ENCODE data around the gene PDK2.

DNA sequence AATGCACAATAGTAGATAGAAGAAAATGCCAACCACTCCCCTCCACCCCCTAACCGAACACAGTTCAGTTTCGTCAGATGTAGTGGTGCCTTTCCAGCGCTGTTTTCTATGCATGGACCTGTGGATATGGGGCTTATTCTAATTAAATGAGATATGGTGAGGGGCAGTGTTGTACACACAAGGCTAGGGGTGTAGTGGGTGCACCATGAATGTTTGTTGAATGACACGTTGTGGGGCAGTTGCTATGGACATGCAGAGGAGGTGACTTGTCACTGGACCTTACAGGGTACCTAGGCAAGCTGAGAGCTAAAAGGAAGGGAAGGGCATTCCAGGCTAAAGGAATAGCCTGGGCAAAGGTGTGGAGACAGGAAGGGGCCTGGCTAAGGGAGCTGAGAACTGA is 3.4 kb downstream of the PDK2 start:
- TF ChIP-seq ESRRA (IDR thresholded peaks at IDR 0.05; ENCODE audit: low read length) (no peak), ZNF622 (IDR thresholded peaks at IDR 0.05) (no peak), YY1 (IDR thresholded peaks at IDR 0.05; ENCODE audit: low read depth, low read length) (no peak), CHD2 (IDR thresholded peaks at IDR 0.05; ENCODE audit: borderline replicate concordance, low read depth, low read length) (no peak), CHD1 (IDR thresholded peaks at IDR 0.05; ENCODE audit: low read depth, low read length) (no peak), SPI1 (IDR thresholded peaks at IDR 0.05; ENCODE audit: borderline replicate concordance, insufficient read depth, low read depth, low read length) (no peak), RB1 (IDR thresholded peaks at IDR 0.05; ENCODE audit: borderline replicate concordance) (no peak)
- TF ChIP-seq, protein P1, sequence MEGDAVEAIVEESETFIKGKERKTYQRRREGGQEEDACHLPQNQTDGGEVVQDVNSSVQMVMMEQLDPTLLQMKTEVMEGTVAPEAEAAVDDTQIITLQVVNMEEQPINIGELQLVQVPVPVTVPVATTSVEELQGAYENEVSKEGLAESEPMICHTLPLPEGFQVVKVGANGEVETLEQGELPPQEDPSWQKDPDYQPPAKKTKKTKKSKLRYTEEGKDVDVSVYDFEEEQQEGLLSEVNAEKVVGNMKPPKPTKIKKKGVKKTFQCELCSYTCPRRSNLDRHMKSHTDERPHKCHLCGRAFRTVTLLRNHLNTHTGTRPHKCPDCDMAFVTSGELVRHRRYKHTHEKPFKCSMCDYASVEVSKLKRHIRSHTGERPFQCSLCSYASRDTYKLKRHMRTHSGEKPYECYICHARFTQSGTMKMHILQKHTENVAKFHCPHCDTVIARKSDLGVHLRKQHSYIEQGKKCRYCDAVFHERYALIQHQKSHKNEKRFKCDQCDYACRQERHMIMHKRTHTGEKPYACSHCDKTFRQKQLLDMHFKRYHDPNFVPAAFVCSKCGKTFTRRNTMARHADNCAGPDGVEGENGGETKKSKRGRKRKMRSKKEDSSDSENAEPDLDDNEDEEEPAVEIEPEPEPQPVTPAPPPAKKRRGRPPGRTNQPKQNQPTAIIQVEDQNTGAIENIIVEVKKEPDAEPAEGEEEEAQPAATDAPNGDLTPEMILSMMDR (IDR thresholded peaks at IDR 0.05 in 2 of 3, conservative IDR thresholded peaks at IDR 0.05 in 1 of 3; ENCODE audit: control insufficient read depth in 2 of 3, extremely low read depth in 1 of 3, insufficient read depth in 1 of 3, low read depth in 3 of 3, low read length in 3 of 3), result no peak
- TF ChIP-seq, protein P2, sequence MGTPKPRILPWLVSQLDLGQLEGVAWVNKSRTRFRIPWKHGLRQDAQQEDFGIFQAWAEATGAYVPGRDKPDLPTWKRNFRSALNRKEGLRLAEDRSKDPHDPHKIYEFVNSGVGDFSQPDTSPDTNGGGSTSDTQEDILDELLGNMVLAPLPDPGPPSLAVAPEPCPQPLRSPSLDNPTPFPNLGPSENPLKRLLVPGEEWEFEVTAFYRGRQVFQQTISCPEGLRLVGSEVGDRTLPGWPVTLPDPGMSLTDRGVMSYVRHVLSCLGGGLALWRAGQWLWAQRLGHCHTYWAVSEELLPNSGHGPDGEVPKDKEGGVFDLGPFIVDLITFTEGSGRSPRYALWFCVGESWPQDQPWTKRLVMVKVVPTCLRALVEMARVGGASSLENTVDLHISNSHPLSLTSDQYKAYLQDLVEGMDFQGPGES (IDR thresholded peaks at IDR 0.05), result no peak
